OCI-LY3 (cell line): ENCODE measurements around the gene COPS2.
"Not testable (repeated sequence)": the region's sequence is repeated elsewhere in the genome, so short reads cannot be mapped to it uniquely, and the experiment has no call there.

Experiments
- H2AFZ ChIP-seq: fragments of 200-600, 300-600 bp; shearing (Covaris generic); 2 replicates; pipeline ENCODE4 v1.6.0; 2014; ENCODE audit warnings: antibody characterized with exemption, low read depth, low read length
- H3K27ac ChIP-seq: fragments of 200-600, 300-600 bp; sonication (generic); 2 replicates; pipeline ENCODE4 v1.5.1; 2014; ENCODE audit warnings: mild to moderate bottlenecking, low read length, moderate library complexity, mixed read lengths
- H3K27me3 ChIP-seq: fragments of 200-600, 300-600 bp; sonication (generic); 2 replicates; pipeline ENCODE4 v1.6.1; 2014; ENCODE audit warnings: low read depth, low read length, mixed read lengths
- H3K36me3 ChIP-seq: fragments of 200-600, 300-600 bp; sonication (generic); replicated peaks from 2 replicates; pipeline ENCODE3; 2014; ENCODE audit warnings: low read depth, low read length, mixed read lengths
- H3K4me1 ChIP-seq: fragments of 300-600, 200-600 bp; sonication (generic); 2 replicates; pipeline ENCODE4 v1.6.1; 2014; ENCODE audit warnings: low read length, mixed read lengths
- H3K4me2 ChIP-seq: fragments of 200-600, 300-600 bp; sonication (generic); 2 replicates; pipeline ENCODE4 v1.6.1; 2014; ENCODE audit warnings: low read length, mixed read lengths
- H3K4me3 ChIP-seq: fragments of 300-600, 200-600 bp; sonication (generic); 2 replicates; pipeline ENCODE4 v1.5.1; 2014; ENCODE audit warnings: antibody characterized with exemption, mild to moderate bottlenecking, low read length, moderate library complexity
- H3K79me2 ChIP-seq: fragments of 300-600, 200-600 bp; shearing (Covaris generic); 2 replicates; pipeline ENCODE4 v1.6.1; 2014; ENCODE audit warnings: mild to moderate bottlenecking, low read length, mixed read lengths
- H3K9ac ChIP-seq: fragments of 300-600, 200-600 bp; shearing (Covaris generic); 2 replicates; pipeline ENCODE4 v1.6.0; 2014; ENCODE audit warnings: mild to moderate bottlenecking, low read length, moderate library complexity
- H3K9me3 ChIP-seq: fragments of 200-600, 300-600 bp; shearing (Covaris generic); 2 replicates; pipeline ENCODE4 v1.6.1; 2014; ENCODE audit warnings: low read length, mixed read lengths; ENCODE audit not compliant: insufficient read depth
- H4K20me1 ChIP-seq: fragments of 200-600, 300-600 bp; sonication (generic); 2 replicates; pipeline ENCODE4 v1.6.1; 2016; ENCODE audit warnings: low read length, mixed read lengths; ENCODE audit not compliant: insufficient read depth
- EZH2phosphoT487 ChIP-seq: fragments of 200-600 bp; shearing (Covaris generic); IDR thresholded peaks from 2 replicates; pipeline ENCODE4 v1.6.1; 2018; ENCODE audit warnings: antibody characterized with exemption, mixed run types, low read depth
- TF ChIP-seq, protein P1 (sequence below): fragments of 200-600, 300-600 bp; sonication (generic); IDR thresholded peaks from 2 replicates; pipeline ENCODE4 v1.5.1; 2014; ENCODE audit warnings: antibody characterized with exemption, low read length, low read depth

The COPS2 gene

GRCh38 chr15:49075881-49076280, 79.5 kb downstream of the COPS2 start:
- H3K9me3 ChIP-seq: no peaks in the 10 kb centered on the region
- no peak overlapping the region for H3K4me2 ChIP-seq
- H3K79me2 ChIP-seq: no peaks in the 10 kb centered on the region
- H3K4me3 ChIP-seq: no peak overlapping the region
- no peaks in the 10 kb centered on the region for H3K4me1 ChIP-seq
- TF ChIP-seq, protein P1, sequence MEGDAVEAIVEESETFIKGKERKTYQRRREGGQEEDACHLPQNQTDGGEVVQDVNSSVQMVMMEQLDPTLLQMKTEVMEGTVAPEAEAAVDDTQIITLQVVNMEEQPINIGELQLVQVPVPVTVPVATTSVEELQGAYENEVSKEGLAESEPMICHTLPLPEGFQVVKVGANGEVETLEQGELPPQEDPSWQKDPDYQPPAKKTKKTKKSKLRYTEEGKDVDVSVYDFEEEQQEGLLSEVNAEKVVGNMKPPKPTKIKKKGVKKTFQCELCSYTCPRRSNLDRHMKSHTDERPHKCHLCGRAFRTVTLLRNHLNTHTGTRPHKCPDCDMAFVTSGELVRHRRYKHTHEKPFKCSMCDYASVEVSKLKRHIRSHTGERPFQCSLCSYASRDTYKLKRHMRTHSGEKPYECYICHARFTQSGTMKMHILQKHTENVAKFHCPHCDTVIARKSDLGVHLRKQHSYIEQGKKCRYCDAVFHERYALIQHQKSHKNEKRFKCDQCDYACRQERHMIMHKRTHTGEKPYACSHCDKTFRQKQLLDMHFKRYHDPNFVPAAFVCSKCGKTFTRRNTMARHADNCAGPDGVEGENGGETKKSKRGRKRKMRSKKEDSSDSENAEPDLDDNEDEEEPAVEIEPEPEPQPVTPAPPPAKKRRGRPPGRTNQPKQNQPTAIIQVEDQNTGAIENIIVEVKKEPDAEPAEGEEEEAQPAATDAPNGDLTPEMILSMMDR: no peak
- TF ChIP-seq EZH2phosphoT487: no peak
- no peaks in the 10 kb centered on the region for H4K20me1 ChIP-seq
- no peak overlapping the region for H3K27ac ChIP-seq
- H3K36me3 ChIP-seq: no peaks in the 10 kb centered on the region
- no peaks in the 10 kb centered on the region for H3K27me3 ChIP-seq
- H2AFZ ChIP-seq: no peak overlapping the region
- H3K9ac ChIP-seq: no peak overlapping the region

GRCh38 chr15:49074589-49075287, 80.7 kb downstream of the COPS2 start:
- H3K4me3 ChIP-seq, H3K4me1 ChIP-seq, H4K20me1 ChIP-seq, H3K79me2 ChIP-seq, H3K9ac ChIP-seq, H2AFZ ChIP-seq, H3K4me2 ChIP-seq, H3K27me3 ChIP-seq, H3K9me3 ChIP-seq, H3K27ac ChIP-seq, H3K36me3 ChIP-seq: not testable (repeated sequence)
